Activated T-cell treated with anti-CD3 and anti-CD28 coated beads, Interleukin-2, amount 50 U/mL, for 24 hours (primary cell): ENCODE measurements around the gene PHF21A.
"Not testable (repeated sequence)": the region's sequence is repeated elsewhere in the genome, so short reads cannot be mapped to it uniquely, and the experiment has no call there.

Experiments
- DNase-seq: peaks from one replicate; pipeline ENCODE4 v3.0.0-alpha.2; 2020
- H3K27ac Mint-ChIP-seq: 2 replicates; pipeline ENCODE4 v1.8.0; 2020; ENCODE audit warnings: mild to moderate bottlenecking, mixed read lengths
- H3K27me3 Mint-ChIP-seq: 2 replicates; pipeline ENCODE4 v1.8.0; 2020; ENCODE audit warnings: mixed read lengths
- H3K36me3 Mint-ChIP-seq: 2 replicates; pipeline ENCODE4 v1.8.0; 2020; ENCODE audit warnings: low read depth, mixed read lengths
- H3K4me1 Mint-ChIP-seq: 2 replicates; pipeline ENCODE4 v1.8.0; 2020; ENCODE audit warnings: low read depth, mixed read lengths
- H3K4me3 Mint-ChIP-seq: 2 replicates; pipeline ENCODE4 v1.8.0; 2020; ENCODE audit warnings: mild to moderate bottlenecking, moderate library complexity, mixed read lengths
- H3K9me3 Mint-ChIP-seq: 2 replicates; pipeline ENCODE4 v1.8.0; 2020; ENCODE audit warnings: mixed read lengths

Gene PHF21A

DNA sequence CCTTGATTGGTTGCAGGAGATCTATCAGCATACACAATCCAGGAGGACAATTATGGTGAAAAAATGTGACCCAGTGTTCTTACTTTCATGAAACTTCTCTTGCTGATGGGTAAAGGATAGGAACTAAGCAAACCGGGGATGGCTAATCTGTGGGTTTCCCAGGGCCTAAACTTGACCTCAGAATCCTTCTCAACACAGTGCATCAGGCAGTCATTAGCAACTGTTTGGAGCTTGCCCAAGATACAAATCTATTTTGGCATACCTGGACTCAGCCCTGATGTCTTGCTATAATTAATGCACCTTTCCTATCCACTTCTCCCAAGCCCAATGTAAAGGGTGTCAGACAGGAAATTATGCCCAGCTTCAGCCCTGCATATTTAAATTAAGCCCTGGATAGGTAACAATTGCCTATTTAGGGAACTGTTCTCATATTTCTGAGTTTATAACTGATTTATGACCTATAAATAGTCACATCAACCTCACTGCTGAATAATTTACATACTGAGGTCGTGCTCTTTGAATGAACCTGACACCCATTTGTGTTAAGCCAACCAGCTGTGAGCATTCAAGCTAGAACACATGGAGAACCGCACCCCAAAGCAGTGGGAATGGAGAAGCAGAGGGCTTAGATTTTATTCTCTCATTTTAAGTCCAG, 9.2 kb upstream of the PHF21A start:
- H3K27me3 Mint-ChIP-seq = no peaks in the 10 kb centered on the region
- H3K36me3 Mint-ChIP-seq = no peaks in the 10 kb centered on the region
- H3K4me1 Mint-ChIP-seq = peaks cover 14% of the 10 kb centered on the region
- H3K27ac Mint-ChIP-seq = no peak overlapping the region
- no peak overlapping the region for H3K4me3 Mint-ChIP-seq
- H3K9me3 Mint-ChIP-seq = no peaks in the 10 kb centered on the region
- no peak for DNase-seq

DNA sequence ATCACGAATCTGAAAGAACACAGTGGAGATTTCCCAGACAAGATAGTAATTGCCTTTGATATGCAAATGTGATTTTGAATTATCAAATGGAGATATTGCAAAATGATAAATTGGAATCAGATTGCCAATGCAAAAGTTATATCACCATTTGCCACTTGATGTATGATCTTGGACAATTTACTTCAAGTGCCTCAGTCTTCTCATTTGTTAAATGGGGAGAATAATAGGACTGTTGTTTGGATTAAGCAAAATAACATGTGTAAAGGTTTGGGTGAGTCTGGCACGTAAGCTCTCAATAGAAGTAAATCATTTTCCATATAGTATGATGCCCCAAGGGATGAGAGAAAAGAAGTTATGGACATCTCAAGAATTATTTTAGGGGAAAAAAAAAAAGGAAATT, 7.9 kb upstream of the PHF21A start:
- H3K4me1 Mint-ChIP-seq = peaks cover 17% of the 10 kb centered on the region
- H3K9me3 Mint-ChIP-seq = no peaks in the 10 kb centered on the region
- no peaks in the 10 kb centered on the region for H3K27me3 Mint-ChIP-seq
- DNase-seq = no peak
- no peaks in the 10 kb centered on the region for H3K36me3 Mint-ChIP-seq
- H3K27ac Mint-ChIP-seq = no peak overlapping the region
- no peak overlapping the region for H3K4me3 Mint-ChIP-seq

DNA sequence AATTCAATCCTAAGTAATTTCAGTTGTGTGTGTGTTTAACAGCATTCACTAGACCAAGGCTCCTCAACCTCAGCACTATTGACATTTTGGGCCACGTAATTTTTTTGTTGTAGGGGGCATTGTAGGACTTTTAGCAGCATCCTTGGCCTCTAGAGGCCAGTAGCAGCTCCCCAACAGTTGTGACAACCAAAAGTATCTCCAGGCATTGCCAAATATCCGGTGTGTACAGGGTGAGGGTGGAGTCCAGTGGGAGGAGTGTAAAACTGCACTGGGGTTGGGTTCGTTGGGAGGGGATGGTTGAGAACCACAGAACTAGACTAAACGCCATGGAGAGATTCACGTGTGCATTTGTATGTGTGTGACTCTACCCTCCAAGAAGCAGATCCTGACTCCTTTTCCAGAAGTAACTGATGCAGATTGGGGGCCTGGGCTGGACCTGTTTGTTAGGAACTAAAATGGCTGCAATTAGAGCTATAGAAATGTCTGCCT, 5.9 kb upstream of the PHF21A start:
- Mint-ChIP-seq H3K4me1 (peaks cover 30% of the 10 kb centered on the region), H3K4me3 (peak overlapping the region; percentile 6)

DNA sequence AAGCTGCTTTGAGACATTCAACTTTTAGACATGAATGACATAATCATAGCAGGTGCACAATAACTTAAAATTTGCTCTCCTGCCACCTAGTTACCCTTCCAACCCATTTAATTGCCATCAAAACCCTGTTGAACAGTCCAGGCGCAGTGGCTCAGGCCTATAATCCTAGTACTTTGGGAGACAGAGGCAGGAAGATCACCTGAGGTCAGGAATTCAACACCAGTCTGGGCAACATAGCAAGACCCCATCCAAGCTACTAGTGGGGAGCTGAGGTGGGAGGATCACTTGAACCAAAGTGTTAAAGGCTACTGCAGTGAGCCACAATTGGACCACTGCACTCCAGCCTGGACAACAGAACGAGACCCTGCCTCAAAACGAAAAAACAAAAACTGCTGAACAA, 4.0 kb upstream of the PHF21A start:
- Mint-ChIP-seq H3K4me3 (no peak overlapping the region), H3K36me3 (peaks cover 2% of the 10 kb centered on the region)

More for the DNA sequence above, 5.9 kb upstream of the PHF21A start:
- no peaks in the 10 kb centered on the region for H3K27me3 Mint-ChIP-seq
- no peaks in the 10 kb centered on the region for H3K9me3 Mint-ChIP-seq
- peak; percentile 40 for DNase-seq
- H3K36me3 Mint-ChIP-seq = no peaks in the 10 kb centered on the region
- peak overlapping the region; percentile 3 for H3K27ac Mint-ChIP-seq

DNA sequence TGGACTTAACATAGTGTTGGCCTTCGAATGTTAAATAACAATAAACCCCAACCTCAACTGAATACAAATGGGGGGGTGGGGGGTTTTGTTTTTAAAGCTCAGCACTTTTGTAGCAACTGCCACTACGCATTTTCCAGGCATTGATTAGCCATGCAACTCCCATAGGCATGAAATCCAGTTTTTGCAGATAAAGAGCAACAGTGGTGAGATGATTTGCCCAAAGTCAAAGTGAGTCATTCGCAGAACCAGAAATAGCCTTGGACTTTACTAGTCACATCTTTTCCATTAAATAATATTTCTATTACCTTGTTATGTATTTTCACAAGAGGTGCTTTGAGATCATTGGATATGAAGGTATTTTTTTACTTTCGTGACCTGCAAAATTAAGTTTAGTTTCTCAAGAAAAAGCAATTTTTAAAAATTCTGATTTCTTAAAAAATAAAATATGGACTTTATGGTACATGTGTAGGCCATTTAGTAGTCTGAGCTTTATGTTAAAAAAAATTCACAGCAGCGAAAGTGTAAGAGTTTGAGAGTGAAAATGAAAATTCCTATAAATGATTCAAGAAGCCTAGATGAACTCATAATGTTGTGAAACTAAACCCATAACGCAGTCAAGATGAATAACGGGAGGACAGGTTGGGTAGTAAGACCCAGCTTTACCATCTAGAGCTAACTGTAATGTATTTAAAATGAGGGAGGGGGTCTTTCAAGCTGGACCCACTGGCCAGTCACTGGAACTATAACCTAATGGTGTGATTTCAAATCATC, 1.9 kb upstream of the PHF21A start:
- H3K4me1 Mint-ChIP-seq = peaks cover 45% of the 10 kb centered on the region
- H3K9me3 Mint-ChIP-seq = no peaks in the 10 kb centered on the region

More for the DNA sequence above, 4.0 kb upstream of the PHF21A start:
- DNase-seq = no peak
- peaks cover 30% of the 10 kb centered on the region for H3K4me1 Mint-ChIP-seq
- no peak overlapping the region for H3K27ac Mint-ChIP-seq
- no peaks in the 10 kb centered on the region for H3K9me3 Mint-ChIP-seq
- H3K27me3 Mint-ChIP-seq = no peaks in the 10 kb centered on the region

DNA sequence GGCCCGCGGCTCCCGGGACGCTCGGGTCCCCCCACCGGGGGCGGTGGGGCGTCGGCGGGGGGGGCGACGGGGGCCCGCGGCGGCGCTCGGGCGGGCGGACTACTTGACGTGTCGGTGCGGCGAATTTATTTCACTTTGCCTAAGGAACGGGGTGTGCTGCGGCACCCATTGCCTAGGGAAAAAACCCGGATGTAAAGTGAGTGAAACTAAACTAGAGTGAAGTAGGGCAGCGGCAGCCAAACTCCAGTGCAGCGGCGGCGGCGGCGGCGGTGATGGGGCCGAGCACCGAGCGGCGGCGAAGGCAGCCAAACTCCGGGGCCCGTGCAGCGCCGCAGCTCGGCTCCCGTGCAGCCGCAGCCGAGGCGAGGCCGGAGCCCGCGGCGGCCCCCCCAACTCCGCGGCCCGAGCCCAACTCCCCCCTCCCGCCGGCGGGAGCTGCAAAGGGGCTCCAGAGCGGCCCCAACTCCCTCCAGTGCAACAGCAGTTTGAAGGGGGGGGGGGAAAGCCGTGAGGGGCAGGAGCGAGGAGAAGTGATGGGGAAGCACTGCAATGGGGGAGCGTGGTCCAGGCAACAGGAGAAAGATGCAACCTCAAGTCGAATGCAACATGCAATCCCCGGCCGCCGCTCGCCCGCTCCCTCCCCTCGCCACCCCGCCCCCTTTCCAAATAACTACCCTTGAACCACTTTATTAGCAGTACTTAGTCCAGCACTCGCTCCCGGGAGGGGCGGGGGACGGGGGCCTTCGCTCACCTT, 647 bp upstream of the PHF21A start:
- Mint-ChIP-seq H3K36me3 (peaks cover 10% of the 10 kb centered on the region), H3K4me3 (peak overlapping the region; percentile 79), H3K9me3 (no peaks in the 10 kb centered on the region), H3K4me1 (peaks cover 47% of the 10 kb centered on the region), H3K27ac (peak overlapping the region; percentile 90), H3K27me3 (no peaks in the 10 kb centered on the region)
- peak; percentile 84 for DNase-seq

More for the DNA sequence above, 1.9 kb upstream of the PHF21A start:
- no peak for DNase-seq
- Mint-ChIP-seq H3K36me3 (peaks cover 10% of the 10 kb centered on the region), H3K4me3 (peak overlapping the region; percentile 79), H3K27me3 (no peaks in the 10 kb centered on the region), H3K27ac (peak overlapping the region; percentile 22)

DNA sequence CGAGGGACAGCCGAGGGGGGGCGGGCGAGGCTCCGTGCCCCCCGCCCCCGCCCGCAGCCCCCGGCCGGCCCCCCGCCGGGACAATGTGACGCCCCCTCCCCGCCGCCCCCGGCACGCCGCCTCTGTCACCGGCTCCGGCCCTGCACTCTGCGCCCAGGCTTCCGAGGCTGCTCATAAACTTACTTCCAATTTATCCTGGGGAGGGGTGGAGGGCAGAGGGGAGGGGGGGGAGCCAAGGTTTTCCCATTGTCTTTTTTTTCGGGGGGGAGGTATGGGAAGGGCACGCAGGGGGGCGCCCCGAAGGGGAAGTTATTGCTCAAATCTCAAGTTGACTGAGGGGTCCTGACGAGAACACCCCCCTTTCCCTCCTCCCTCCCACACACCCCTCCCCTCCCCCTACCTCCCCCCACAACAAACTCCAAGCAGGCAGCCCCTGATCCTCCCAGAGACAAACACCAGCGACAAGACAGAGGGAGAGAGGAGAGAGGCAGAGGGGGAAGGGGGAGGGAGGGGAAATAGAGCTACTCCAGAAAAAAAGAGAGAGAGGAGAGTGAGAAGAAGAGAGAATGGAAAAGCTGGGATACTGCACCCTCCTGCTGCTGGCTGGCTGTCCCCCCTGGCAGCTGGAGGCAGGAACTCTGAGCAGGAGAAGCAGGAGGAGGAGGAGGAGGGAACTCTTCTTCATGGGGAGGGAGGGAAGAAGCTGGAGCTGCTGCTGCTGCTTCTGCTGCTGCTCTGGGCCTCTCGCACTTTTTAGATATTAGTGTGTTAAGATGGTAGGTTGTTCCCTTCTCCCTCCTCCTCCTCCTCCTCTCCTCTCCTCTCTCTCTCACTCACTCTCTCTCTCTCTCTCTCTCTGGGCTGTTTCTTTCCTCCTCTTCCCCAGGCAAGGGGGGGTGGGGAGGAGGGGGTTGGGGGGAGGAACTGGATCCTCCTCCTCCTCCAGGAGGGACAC, 631 bp downstream of the PHF21A start:
- Mint-ChIP-seq H3K9me3 (no peaks in the 10 kb centered on the region), H3K4me3 (peak overlapping the region; percentile 88), H3K27ac (peak overlapping the region; percentile 96), H3K27me3 (no peaks in the 10 kb centered on the region), H3K36me3 (peaks cover 11% of the 10 kb centered on the region), H3K4me1 (peaks cover 51% of the 10 kb centered on the region)
- DNase-seq = peak; percentile 64

DNA sequence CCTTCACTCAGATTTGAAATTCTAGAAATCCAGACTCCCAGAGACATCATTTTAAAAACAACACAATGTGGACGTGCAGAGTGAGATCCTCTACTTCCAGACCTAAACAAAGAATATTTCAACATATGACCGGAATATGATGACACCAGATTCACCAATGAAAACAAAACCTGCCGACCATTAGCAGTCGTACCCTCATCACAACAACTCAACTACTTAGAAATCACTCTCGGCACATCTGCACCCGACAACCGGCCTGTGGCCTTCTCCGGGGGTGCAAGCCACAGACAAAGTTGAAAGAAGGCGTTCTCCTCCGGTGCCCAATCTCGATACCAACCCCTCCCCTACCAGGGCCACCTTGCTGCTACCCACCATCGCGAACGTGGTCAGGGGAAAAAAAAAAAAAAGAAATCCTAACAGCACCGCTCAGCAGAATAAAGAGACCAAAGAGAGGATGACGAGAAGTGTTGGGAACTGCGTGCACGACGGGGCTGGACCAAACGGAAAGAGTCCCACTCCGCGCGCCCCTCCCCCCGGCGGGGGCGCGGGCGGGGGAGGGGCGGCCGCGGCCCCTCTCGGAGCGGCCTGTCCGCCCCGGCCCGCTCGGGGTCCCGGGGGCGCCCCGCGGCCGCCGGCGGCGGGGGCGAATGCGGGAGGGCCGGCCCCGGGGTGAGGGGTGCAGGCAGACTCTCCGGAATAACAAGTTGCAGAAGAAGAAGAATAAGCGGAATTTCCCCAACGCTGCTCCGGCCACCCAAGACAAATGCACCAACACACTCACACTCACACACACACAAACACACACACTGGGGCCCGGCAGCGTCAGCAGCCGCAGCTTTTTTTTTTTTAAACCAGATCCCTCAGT, 1.7 kb downstream of the PHF21A start:
- H3K4me1 Mint-ChIP-seq = peaks cover 59% of the 10 kb centered on the region

DNA sequence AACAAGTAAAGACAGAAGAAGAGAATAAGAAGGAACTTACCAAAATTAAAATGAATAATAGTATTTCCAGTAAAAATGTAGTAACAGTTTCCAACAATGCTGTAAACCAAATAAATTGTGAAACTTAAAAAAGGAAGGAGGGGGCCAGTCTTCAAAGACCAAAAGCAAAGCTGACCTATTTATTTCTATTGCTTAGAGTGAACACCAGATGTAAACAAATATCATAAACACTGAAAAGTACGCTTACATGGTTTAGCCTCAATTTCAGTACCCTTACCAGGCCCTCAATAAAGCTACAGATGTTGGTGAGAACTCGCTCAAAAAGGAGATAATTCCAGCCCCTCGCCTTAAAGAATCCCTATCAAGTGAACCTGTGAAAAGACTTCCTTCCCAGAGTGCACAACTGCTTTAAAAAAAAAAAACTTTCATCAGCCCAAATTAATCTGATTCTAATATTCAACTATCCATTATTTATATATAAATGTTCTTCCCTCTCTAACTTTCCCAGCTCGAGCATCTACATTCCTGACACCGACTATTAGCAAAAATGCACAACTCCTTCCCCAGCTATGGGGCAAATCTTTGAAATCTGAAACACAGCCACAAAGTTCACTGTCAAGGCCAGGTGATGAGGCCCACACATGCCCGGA, 2.4 kb downstream of the PHF21A start:
- H3K4me1 Mint-ChIP-seq = peaks cover 63% of the 10 kb centered on the region
- H3K4me3 Mint-ChIP-seq = peak overlapping the region; percentile 94
- peak overlapping the region; percentile 97 for H3K27ac Mint-ChIP-seq
- DNase-seq = no peak
- peaks cover 11% of the 10 kb centered on the region for H3K36me3 Mint-ChIP-seq
- H3K9me3 Mint-ChIP-seq = no peaks in the 10 kb centered on the region
- H3K27me3 Mint-ChIP-seq = no peaks in the 10 kb centered on the region

More for the DNA sequence above, 1.7 kb downstream of the PHF21A start:
- peak overlapping the region; percentile 97 for H3K27ac Mint-ChIP-seq
- peak; percentile 68 for DNase-seq
- peaks cover 11% of the 10 kb centered on the region for H3K36me3 Mint-ChIP-seq
- H3K27me3 Mint-ChIP-seq = no peaks in the 10 kb centered on the region
- no peaks in the 10 kb centered on the region for H3K9me3 Mint-ChIP-seq
- peak overlapping the region; percentile 94 for H3K4me3 Mint-ChIP-seq

DNA sequence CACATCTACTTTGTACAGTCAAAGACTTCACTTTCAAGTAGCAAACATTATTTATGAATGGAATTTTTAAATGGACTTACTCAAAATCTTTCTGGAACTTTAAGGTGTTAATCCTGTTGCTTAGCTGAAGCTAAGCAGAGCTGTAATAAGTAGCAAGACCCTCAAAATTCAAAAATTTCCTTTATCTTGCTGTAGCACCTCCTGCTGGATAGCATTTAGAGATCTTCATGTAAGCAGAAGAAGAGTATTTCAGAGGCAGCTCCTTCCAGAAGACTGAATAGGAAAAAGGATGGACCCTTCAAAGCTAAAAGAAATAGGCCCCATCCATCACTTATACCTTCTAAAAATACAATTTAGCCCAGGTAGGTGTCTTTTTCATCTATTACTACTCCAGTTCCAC, 3.4 kb downstream of the PHF21A start:
- Mint-ChIP-seq H3K4me1 (peaks cover 59% of the 10 kb centered on the region), H3K36me3 (peaks cover 11% of the 10 kb centered on the region), H3K27ac (peak overlapping the region; percentile 97), H3K4me3 (peak overlapping the region; percentile 94), H3K9me3 (no peaks in the 10 kb centered on the region), H3K27me3 (no peaks in the 10 kb centered on the region)
- no peak for DNase-seq

DNA sequence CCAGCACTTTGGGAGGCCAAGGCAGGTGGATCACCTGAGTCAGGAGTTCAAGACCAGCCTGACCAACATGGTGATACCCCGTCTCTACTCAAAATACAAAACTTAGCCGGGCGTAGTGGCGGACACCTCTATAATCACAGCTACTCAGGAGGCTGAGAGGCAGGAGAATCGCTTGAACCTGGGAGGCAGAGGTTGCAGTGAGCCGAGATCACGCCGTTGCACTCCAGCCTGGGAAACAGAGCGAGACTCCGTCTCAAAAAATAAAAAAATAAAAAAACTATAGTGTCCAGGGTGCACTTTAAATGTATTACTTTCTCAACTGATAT, 4.6 kb downstream of the PHF21A start:
- peaks cover 58% of the 10 kb centered on the region for H3K4me1 Mint-ChIP-seq
- not testable (repeated sequence) for H3K27me3 Mint-ChIP-seq, DNase-seq, H3K9me3 Mint-ChIP-seq
- H3K4me3 Mint-ChIP-seq = peak overlapping the region; percentile 94
- H3K36me3 Mint-ChIP-seq = peaks cover 11% of the 10 kb centered on the region
- H3K27ac Mint-ChIP-seq = peak overlapping the region; percentile 87

DNA sequence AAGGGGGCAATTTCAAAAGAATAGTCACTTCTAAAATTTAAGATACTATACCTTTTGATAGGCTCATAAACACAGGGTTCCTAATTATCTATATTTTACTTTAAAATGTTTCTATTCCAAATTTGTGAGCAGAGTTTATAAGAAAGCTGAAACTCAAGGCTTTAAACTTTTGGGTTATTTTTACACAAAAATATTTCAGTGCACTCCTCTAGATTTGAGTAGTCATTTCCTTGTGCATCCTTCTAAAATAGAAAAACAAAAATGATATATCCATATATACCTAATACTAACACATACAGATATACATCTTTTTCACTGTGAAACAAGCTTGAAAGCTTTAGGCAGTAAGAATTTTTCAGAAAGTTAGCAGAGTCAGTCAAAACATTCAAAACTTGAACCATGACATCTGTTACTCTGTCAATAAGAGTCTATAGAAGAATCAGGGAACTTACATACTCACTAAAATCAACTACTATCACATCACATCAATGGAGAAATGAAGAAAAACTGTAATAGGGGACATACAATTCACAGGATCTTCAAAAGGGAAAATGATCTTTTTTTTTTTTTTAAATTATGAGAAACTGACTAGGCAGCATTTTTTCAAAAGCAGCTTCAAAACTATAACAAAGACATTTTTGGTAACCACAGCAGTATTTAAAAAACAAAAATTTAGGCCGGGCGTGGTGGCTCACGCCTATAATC, 5.1 kb downstream of the PHF21A start:
- Mint-ChIP-seq H3K36me3 (peaks cover 11% of the 10 kb centered on the region), H3K27me3 (no peaks in the 10 kb centered on the region), H3K4me1 (peaks cover 59% of the 10 kb centered on the region), H3K4me3 (peak overlapping the region; percentile 94), H3K27ac (peak overlapping the region; percentile 87), H3K9me3 (no peaks in the 10 kb centered on the region)
- DNase-seq = no peak
